ENCODE data around the gene XRCC1.

DNA sequence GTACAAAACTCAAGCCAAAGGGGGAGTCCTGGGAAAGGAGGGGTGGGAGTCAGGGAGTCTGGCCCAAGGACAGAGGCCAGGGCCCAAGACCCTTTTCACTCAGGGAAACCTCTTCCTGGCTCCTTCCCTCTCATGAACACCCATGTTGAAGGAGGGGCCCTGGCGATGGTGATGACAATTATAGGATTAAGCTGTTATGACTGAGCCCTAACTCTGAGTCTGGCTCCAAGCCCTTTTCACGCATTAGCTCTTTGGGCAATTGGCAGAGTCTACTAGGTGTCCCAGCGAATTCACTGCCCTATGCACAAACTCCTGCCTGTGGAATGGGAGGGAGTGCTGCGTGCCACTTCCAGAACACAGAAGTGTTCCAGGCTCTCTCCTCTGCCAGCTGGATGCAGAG, 21.7 kb downstream of the XRCC1 start:
- TF ChIP-seq POLR2AphosphoS5 (IDR thresholded peaks at IDR 0.05): no peak
- TF ChIP-seq CTCF (IDR thresholded peaks at IDR 0.05; ENCODE audit: poor library complexity, severe bottlenecking): no peak
- TF ChIP-seq SMC3 (conservative IDR thresholded peaks at IDR 0.05; ENCODE audit: poor library complexity): no peak
- no peak for TF ChIP-seq EZH2 (IDR thresholded peaks at IDR 0.05; ENCODE audit: borderline replicate concordance, insufficient read depth, low read length, poor library complexity, severe bottlenecking)
- no peak for TF ChIP-seq TAF1 (IDR thresholded peaks at IDR 0.05; ENCODE audit: low read depth)

Data from neural cell (in vitro differentiated cells).